Central memory CD8-positive, alpha-beta T cell (primary cell): ENCODE measurements around the gene PTPN4.

Source experiments
- ATAC-seq: fragments of 150-1000 bp; cut with Tn5 transposase; replicated peaks from 2 replicates; pipeline ENCODE4 v1.10.0; 2022; ENCODE audit warnings: mild to moderate bottlenecking, moderate FRiP score, moderate number of reproducible peaks; ENCODE audit not compliant: poor library complexity, severe bottlenecking; ENCODE audit errors: extremely low read depth
- DNase-seq, 2 donors: peaks; one replicate each; pipeline ENCODE4 v3.0.0; 2021; ENCODE audit warnings: low spot score in 2 of 2
- H3K27ac Mint-ChIP-seq: one replicate; pipeline ENCODE4 v1.8.0; 2022; ENCODE audit warnings: low read depth, mild to moderate bottlenecking, moderate library complexity, mixed read lengths
- H3K27me3 Mint-ChIP-seq: one replicate; pipeline ENCODE4 v1.8.0; 2022; ENCODE audit warnings: mixed read lengths
- H3K36me3 Mint-ChIP-seq: one replicate; pipeline ENCODE4 v1.8.0; 2022; ENCODE audit warnings: mild to moderate bottlenecking, moderate library complexity, mixed read lengths; ENCODE audit not compliant: insufficient read depth
- H3K4me1 Mint-ChIP-seq: one replicate; pipeline ENCODE4 v1.8.0; 2022; ENCODE audit warnings: mixed read lengths
- H3K4me3 Mint-ChIP-seq: one replicate; pipeline ENCODE4 v1.8.0; 2022; ENCODE audit warnings: mild to moderate bottlenecking, moderate library complexity, mixed read lengths
- H3K9me3 Mint-ChIP-seq: one replicate; pipeline ENCODE4 v1.8.0; 2022; ENCODE audit warnings: mixed read lengths

The PTPN4 gene

DNA sequence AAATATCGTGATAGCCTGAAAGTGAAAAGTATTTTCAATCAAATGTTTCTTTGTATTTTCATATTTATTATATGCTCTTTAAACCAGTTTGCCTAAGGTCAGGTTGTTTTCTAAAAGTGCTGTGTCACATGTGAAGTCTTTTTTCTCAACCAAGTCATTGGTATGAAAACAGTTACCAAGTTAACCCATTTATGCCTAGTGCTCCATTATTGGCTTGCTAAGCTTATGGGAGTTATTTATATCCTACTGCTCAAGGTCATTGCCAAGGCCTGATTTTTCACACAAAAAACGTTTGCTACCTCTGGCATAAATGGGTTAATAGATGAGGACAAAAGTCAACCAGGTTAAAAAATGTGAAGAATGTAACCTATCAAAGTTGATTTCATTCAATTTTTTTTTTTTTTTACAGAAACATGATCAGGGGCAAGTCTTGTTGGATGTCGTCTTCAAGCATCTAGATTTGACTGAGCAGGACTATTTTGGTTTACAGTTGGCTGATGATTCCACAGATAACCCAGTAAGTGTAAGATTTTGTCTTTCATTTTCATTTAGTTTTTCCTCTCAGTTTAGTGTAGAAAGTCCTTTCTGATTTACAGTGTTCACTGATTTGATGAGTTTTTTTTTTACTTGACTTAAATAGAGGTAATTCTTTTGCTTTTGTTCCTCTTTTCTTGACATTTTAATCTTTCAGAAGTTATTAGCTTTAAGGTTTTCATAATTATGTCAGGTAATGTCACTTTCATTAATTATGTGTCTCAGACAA, 102.6 kb downstream of the PTPN4 start:
- no peak overlapping the region for H3K4me3 Mint-ChIP-seq
- H3K27ac Mint-ChIP-seq = peak overlapping the region; percentile 22
- no peaks in the 10 kb centered on the region for H3K9me3 Mint-ChIP-seq
- peaks cover 63% of the 10 kb centered on the region for H3K4me1 Mint-ChIP-seq
- peaks cover 3% of the 10 kb centered on the region for H3K36me3 Mint-ChIP-seq
- DNase-seq (no peak), ATAC-seq (peak; percentile 76)
- no peaks in the 10 kb centered on the region for H3K27me3 Mint-ChIP-seq

DNA sequence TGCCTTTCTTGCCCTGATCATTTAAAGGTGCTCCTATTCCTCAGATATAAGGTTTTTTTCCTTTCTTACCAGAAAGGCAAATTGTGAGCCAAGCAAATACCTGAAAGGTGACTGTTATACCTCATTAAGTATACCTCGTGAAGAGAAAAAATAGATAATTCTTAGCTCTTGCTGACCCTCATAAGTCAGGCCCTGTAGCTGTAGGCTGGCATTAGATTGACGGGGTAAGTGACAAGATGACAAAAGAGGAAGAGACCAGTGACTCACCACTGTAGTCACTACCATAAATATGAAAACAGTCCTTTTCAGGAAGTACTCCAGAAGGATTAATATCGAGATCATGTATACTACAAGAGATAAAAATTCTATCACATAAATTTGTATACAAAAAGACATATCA, 104.6 kb downstream of the PTPN4 start:
- Mint-ChIP-seq H3K4me3 (no peak overlapping the region), H3K27me3 (no peaks in the 10 kb centered on the region), H3K4me1 (peaks cover 63% of the 10 kb centered on the region), H3K36me3 (peaks cover 3% of the 10 kb centered on the region), H3K27ac (peak overlapping the region; percentile 76), H3K9me3 (no peaks in the 10 kb centered on the region)
- DNase-seq = no peak
- no peak for ATAC-seq

DNA sequence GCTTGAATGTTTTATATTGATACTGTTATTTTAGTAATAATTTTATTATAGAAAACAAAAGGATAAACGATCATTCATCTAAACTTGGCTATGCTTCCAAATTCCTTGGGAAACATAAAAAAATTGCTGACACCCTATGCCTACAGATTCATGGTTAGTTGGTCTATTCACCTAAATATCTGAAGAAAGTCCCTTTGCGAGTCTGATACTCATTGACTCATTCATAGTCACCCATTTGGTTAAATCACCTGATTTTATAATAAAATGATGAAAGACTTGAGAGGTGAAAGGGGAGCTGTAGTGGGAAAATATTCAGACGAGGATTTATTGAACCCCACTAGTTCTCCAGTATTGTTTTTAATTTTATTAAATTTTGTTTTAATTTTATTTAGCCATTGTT, 112.0 kb downstream of the PTPN4 start:
- H3K4me3 Mint-ChIP-seq = no peak overlapping the region
- ATAC-seq (no peak), DNase-seq (no peak)
- no peaks in the 10 kb centered on the region for H3K9me3 Mint-ChIP-seq
- peaks cover 1% of the 10 kb centered on the region for H3K36me3 Mint-ChIP-seq
- no peak overlapping the region for H3K27ac Mint-ChIP-seq
- peaks cover 62% of the 10 kb centered on the region for H3K4me1 Mint-ChIP-seq
- H3K27me3 Mint-ChIP-seq = no peaks in the 10 kb centered on the region

DNA sequence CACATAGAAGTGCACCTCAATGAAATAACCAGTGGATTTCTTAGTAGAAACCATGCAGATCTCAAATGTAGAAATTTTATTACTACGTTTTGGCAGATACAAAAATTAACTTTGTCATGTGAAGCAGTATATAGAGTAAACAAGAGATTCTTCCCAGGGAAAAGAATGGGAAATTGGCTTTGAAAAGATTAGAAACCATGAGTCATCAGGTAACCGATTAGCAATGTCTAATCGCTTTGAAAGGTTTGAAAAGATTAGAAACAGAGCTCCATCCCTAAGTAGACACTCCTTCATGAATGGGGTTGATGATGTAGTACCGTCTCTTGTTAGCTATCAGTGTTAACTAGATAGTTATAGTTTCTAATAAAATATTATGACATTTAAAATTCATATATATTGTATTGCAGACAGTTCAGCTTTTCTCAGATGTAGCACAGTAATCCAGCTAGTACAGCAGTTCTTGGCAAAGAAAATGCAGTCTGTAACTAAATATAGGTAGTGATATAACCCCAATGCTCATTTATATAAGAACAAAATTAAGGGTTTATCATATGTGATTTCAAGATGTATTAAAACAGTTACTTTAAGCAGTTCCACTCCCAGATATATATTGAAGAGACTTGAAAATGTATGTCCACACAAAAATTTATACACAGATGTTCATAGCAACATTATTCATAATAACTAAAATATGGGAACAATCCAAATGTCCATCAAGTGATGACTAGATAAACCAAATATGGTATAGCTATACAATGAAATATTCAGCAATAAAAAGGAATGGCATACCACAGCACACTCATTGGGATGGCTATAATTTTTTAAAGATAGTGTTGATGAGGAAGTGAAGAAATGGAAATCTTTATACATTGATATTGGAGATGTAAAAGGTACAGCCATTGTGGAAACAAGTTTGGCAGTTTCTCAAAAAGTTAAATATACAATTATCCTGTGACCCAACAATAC, 113.9 kb downstream of the PTPN4 start:
- Mint-ChIP-seq H3K4me3 (no peak overlapping the region), H3K36me3 (peaks cover 1% of the 10 kb centered on the region), H3K27me3 (no peaks in the 10 kb centered on the region), H3K4me1 (peaks cover 47% of the 10 kb centered on the region), H3K9me3 (no peaks in the 10 kb centered on the region), H3K27ac (no peak overlapping the region)
- no peak for ATAC-seq
- DNase-seq = no peak

DNA sequence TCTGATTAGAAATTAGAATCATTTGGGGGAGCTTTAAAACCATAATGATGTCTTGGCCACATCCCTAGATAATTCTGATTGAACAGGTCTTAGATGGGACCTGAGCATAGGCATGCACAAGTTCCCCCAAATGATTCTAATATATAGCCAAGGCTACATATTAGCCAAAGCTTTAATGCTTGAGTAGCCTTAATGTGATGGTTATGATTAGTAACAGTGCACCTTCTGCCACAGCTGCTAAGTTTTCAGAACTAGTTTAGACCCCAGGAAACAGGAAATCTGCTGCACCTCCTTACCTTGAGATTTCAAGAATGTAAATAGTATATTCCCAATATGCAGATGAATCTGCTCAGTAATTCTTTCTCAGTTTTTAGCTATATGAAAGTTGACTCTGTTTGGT, 119.8 kb downstream of the PTPN4 start:
- Mint-ChIP-seq H3K36me3 (no peaks in the 10 kb centered on the region), H3K9me3 (no peaks in the 10 kb centered on the region), H3K27ac (no peak overlapping the region), H3K27me3 (no peaks in the 10 kb centered on the region), H3K4me3 (no peak overlapping the region), H3K4me1 (peaks cover 16% of the 10 kb centered on the region)
- DNase-seq (no peak), ATAC-seq (no peak)

DNA sequence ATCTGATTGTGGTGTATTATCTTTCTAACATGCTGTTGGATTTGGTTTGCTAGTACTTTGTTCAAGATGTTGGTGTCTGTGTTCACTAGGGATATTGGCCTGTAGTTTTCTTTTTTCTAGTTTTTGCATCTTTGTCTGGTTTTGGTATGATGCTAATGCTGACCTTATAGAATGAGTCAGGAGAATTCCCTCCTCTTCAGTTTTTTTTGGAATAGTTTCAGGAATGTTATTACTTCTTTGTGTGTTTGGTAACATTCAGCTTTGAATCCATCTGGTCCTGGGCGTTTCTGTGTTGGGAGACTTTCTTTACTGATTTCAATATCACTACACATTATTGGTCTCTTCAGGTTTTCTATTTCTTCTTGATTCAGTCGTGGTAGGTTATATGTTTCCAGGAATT, 129.0 kb downstream of the PTPN4 start:
- ATAC-seq = no peak
- peaks cover 11% of the 10 kb centered on the region for H3K9me3 Mint-ChIP-seq
- peaks cover 9% of the 10 kb centered on the region for H3K36me3 Mint-ChIP-seq
- H3K27me3 Mint-ChIP-seq = no peaks in the 10 kb centered on the region
- H3K4me3 Mint-ChIP-seq = no peak overlapping the region
- H3K4me1 Mint-ChIP-seq = peaks cover 29% of the 10 kb centered on the region
- no peak overlapping the region for H3K27ac Mint-ChIP-seq
- no peak for DNase-seq

DNA sequence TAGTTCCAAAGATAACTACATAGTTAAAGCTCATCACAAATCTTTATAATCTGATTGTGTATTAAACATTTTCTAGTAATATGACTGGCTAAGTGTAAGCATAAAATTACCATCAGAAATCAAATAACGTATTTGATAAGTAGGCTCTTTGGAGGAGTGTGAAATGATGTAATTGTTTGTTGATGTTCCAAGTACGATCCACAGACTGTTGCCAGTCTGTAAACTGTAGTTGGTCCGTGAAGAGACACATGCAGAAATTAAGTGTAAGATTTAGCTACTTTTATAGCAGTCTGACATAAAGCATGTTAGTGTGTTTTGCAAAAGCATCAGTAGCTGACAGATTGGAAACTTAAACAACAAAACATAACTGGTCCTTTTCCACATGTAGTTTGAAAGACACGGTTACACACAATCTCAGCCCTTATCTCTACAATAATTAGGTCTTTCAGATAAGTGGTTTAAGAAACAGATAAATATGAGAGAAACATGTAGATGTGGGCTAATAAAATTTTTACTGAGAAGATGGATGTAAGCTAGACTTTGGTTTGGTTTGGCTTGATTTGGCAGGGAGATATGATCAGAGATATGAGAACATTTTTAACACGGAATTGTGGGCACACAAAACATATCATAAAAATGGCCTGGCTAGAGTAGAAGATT, 138.1 kb downstream of the PTPN4 start:
- Mint-ChIP-seq H3K4me3 (no peak overlapping the region), H3K4me1 (no peaks in the 10 kb centered on the region), H3K9me3 (no peaks in the 10 kb centered on the region), H3K27ac (no peak overlapping the region), H3K27me3 (no peaks in the 10 kb centered on the region), H3K36me3 (peaks cover 9% of the 10 kb centered on the region)
- DNase-seq = no peak
- ATAC-seq = no peak

DNA sequence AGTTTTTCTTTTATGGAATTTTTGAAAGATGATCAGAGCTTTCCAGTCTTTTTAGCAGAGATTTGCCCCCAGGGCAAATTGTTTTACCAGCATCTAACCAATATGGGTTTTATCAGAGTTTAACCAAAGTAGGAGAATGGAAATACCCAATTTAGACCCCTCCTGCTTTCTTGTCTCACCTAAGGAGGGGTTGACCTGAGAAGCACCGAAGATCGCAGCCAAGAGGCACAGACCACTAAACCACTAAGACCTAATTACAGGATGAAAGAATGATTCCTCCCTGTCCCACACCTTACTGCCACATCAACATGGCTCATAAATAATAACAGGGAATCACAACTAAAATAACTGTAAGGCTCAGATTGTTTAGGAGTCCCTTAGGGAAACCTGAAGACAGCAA, 141.3 kb downstream of the PTPN4 start:
- H3K27ac Mint-ChIP-seq = peak overlapping the region; percentile 20
- H3K36me3 Mint-ChIP-seq = peaks cover 9% of the 10 kb centered on the region
- ATAC-seq (no peak), DNase-seq (no peak)
- H3K27me3 Mint-ChIP-seq = no peaks in the 10 kb centered on the region
- H3K9me3 Mint-ChIP-seq = no peaks in the 10 kb centered on the region
- no peak overlapping the region for H3K4me3 Mint-ChIP-seq
- H3K4me1 Mint-ChIP-seq = peaks cover 10% of the 10 kb centered on the region

DNA sequence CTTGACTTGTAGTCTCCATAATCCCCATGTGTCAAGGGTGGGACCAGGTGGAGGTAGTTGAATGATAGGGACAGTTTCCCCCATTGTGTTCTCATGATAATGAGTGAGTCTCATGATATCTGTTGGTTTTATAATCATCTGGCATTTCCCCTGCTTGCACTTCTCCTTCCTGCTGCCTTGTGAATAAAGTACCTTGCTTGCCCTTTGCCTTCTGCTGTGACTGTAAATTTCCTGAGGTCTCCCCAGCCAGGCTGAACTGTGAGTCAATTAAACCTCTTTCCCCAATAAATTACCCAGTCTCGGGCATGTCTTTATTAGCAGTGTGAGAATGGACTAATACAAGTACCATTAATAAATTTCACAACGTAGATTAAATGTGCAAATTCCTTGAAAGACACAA, 150.8 kb downstream of the PTPN4 start:
- Mint-ChIP-seq H3K4me3 (no peak overlapping the region), H3K27ac (no peak overlapping the region), H3K9me3 (no peaks in the 10 kb centered on the region), H3K4me1 (peaks cover 26% of the 10 kb centered on the region), H3K36me3 (peaks cover 3% of the 10 kb centered on the region), H3K27me3 (no peaks in the 10 kb centered on the region)
- ATAC-seq (no peak), DNase-seq (no peak)

DNA sequence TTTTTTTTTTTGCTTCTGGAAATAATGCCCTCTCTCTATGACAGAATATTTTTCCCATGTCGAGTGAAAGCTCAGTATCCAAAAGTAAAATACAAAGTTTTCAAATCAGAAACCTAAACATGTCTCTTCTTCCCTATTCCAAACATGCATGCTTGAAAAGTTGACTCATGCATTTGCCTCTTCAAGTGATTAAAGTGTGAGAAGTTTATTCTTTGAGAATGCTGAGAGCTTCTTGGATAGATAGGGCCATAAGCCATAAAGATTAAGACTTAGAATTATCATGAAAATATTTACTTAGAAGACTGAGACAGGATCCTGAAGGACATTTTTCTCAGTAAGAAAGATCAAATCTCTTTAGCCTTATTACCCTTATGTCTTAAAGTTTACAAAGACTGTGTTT, 154.5 kb downstream of the PTPN4 start:
- Mint-ChIP-seq H3K4me3 (no peak overlapping the region), H3K27me3 (no peaks in the 10 kb centered on the region), H3K36me3 (peaks cover 7% of the 10 kb centered on the region), H3K9me3 (no peaks in the 10 kb centered on the region), H3K27ac (no peak overlapping the region), H3K4me1 (peaks cover 6% of the 10 kb centered on the region)
- DNase-seq = no peak
- no peak for ATAC-seq

DNA sequence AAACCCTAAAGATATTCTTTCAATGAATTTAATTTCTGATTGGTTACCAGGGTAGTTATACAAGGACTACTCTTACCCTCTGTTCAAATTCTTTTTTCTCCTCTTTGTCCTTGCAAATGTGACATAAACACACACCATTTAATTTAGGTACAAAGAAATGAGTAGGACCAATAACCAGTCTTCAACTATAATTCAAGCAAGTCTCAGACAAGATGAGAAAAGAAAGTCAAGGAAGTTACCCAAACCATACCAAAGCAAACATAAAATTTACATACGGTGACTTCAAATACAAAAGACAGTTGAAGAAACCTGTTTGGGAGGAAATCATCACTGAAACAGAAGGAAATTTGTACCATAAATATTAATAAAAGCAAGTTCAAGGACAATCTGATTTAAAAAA, 162.1 kb downstream of the PTPN4 start:
- DNase-seq (no peak), ATAC-seq (no peak)
- no peak overlapping the region for H3K4me3 Mint-ChIP-seq
- no peaks in the 10 kb centered on the region for H3K27me3 Mint-ChIP-seq
- H3K27ac Mint-ChIP-seq = no peak overlapping the region
- peaks cover 3% of the 10 kb centered on the region for H3K36me3 Mint-ChIP-seq
- H3K4me1 Mint-ChIP-seq = peaks cover 16% of the 10 kb centered on the region
- no peaks in the 10 kb centered on the region for H3K9me3 Mint-ChIP-seq

DNA sequence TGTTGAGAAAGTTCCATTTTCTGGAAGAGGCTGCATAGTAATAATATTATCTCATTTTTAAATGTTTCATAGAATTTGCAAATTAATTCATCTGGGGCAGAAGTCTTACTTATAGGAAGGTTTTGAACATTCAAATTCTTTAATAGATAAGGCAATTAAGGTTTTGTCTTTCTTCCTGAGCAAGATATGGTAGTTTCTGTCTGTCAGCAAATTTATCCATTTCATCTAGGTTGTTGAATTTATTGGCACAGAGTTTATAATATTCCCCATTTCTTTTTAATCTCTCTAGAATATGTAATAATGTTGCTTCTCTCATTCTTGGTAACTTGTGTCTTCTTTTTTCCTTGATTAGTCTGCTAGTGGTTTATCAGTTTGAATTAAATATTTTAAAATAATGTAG, 163.0 kb downstream of the PTPN4 start:
- DNase-seq = no peak
- Mint-ChIP-seq H3K4me3 (no peak overlapping the region), H3K36me3 (peaks cover 4% of the 10 kb centered on the region), H3K27me3 (no peaks in the 10 kb centered on the region), H3K4me1 (peaks cover 22% of the 10 kb centered on the region), H3K27ac (peak overlapping the region; percentile 35), H3K9me3 (no peaks in the 10 kb centered on the region)
- no peak for ATAC-seq
